WTC11 (cell line): ENCODE results near the gene OR10C1. TPM values are rescaled to one million over a fixed set of nuclear protein-coding genes. Genes with fewer than 3 reads are reported as not detected.

ENCODE experiments used
- ATAC-seq: fragments of 200-7000 bp; cut with Tn5 transposase; 2 replicates; pipeline ENCODE4 v1.10.0; 2021; ENCODE audit warnings: mild to moderate bottlenecking, moderate library complexity
- CTCF ChIA-PET: fragments of 300-600 bp; sonication (Branson Sonifier 250); formaldehyde crosslinking; loops from one replicate; lab custom pipeline; 2021; ENCODE audit warnings: antibody characterized with exemption; lab: Charles Lee
- POLR2A ChIA-PET: fragments of 350-600 bp; sonication (Branson Sonifier 250); formaldehyde crosslinking; loops from one replicate; lab custom pipeline; 2021; ENCODE audit warnings: antibody characterized with exemption; lab: Charles Lee
- DNase-seq: peaks from one replicate; pipeline ENCODE4 v3.0.0; 2021; ENCODE audit warnings: low spot score
- H3K27ac Mint-ChIP-seq: 2 replicates; pipeline ENCODE4 v1.8.0; 2021; ENCODE audit warnings: mixed read lengths
- H3K27me3 Mint-ChIP-seq: 2 replicates; pipeline ENCODE4 v1.8.0; 2021; ENCODE audit warnings: low read depth, mild to moderate bottlenecking, moderate library complexity, mixed read lengths
- H3K36me3 Mint-ChIP-seq: 2 replicates; pipeline ENCODE4 v1.8.0; 2021; ENCODE audit warnings: mixed read lengths
- H3K4me1 Mint-ChIP-seq: 2 replicates; pipeline ENCODE4 v1.8.0; 2022; ENCODE audit warnings: mixed read lengths
- H3K4me3 Mint-ChIP-seq: 2 replicates; pipeline ENCODE4 v1.8.0; 2021; ENCODE audit warnings: mild to moderate bottlenecking, moderate library complexity, mixed read lengths
- H3K9me3 Mint-ChIP-seq: 2 replicates; pipeline ENCODE4 v1.8.0; 2021; ENCODE audit warnings: mixed read lengths
- CREM ChIP-seq: sonication (generic); formaldehyde crosslinking; IDR thresholded peaks from 2 replicates; pipeline ENCODE4 v1.8.1; 2022; ENCODE audit warnings: mild to moderate bottlenecking, missing genetic modification reagents, moderate library complexity
- ESRRA ChIP-seq: sonication (generic); formaldehyde crosslinking; IDR thresholded peaks from 2 replicates; pipeline ENCODE4 v1.8.1; 2022; ENCODE audit warnings: mild to moderate bottlenecking, missing genetic modification reagents, borderline replicate concordance
- GRHL2 ChIP-seq: fragments of 250-450 bp; sonication (Bioruptor Pico); IDR thresholded peaks from 2 replicates; pipeline ENCODE4 v1.8.0; 2022; ENCODE audit warnings: mild to moderate bottlenecking, moderate library complexity; ENCODE audit not compliant: insufficient replicate concordance, severe bottlenecking
- HMGA2 ChIP-seq: fragments of 250-450 bp; sonication (Bioruptor Pico); IDR thresholded peaks from 2 replicates; pipeline ENCODE4 v1.4.0; 2021; ENCODE audit warnings: mild to moderate bottlenecking, moderate library complexity
- NFATC4 ChIP-seq: fragments of 250-450 bp; sonication (Bioruptor Pico); IDR thresholded peaks from 2 replicates; pipeline ENCODE4 v1.9.0; 2021; ENCODE audit warnings: mild to moderate bottlenecking
- NFYB ChIP-seq: sonication (generic); formaldehyde crosslinking; conservative IDR thresholded peaks from 2 replicates; pipeline ENCODE4 v1.8.0; 2022; ENCODE audit warnings: low read depth, missing genetic modification reagents
- NR3C1 ChIP-seq: sonication (generic); formaldehyde crosslinking; conservative IDR thresholded peaks from 2 replicates; pipeline ENCODE4 v1.8.1; 2023; ENCODE audit warnings: low read depth, mild to moderate bottlenecking, missing genetic modification reagents
- PRRX2 ChIP-seq: fragments of 250-450 bp; sonication (Bioruptor Pico); IDR thresholded peaks from 2 replicates; pipeline ENCODE4 v1.8.0; 2021; ENCODE audit warnings: mild to moderate bottlenecking
- TEAD4 ChIP-seq: sonication (generic); formaldehyde crosslinking; IDR thresholded peaks from 2 replicates; pipeline ENCODE4 v1.8.0; 2022; ENCODE audit warnings: mild to moderate bottlenecking, missing genetic modification reagents
- ZBTB21 ChIP-seq: sonication (generic); formaldehyde crosslinking; IDR thresholded peaks from 2 replicates; pipeline ENCODE4 v1.8.1; 2023; ENCODE audit warnings: mild to moderate bottlenecking, missing genetic modification reagents, borderline replicate concordance
- total RNA-seq: library from RNA; stranded (reverse); gene quantifications from 3 replicates; pipeline ENCODE4 v1.2.3, GENCODE V29; 2021
- TF ChIP-seq, protein P1 (sequence below): fragments of 250-450 bp; sonication (Bioruptor Pico); conservative IDR thresholded peaks from 2 replicates; pipeline ENCODE4 v1.9.0; 2021; ENCODE audit warnings: mild to moderate bottlenecking
- TF ChIP-seq, protein P2 (sequence below): sonication (generic); formaldehyde crosslinking; IDR thresholded peaks from 2 replicates; pipeline ENCODE4 v1.8.1; 2022; ENCODE audit warnings: low read depth, missing genetic modification reagents, borderline replicate concordance
- TF ChIP-seq, protein P3 (sequence below): sonication (generic); formaldehyde crosslinking; IDR thresholded peaks from 2 replicates; pipeline ENCODE4 v1.8.0; 2022; ENCODE audit warnings: mild to moderate bottlenecking, missing genetic modification reagents
- TF ChIP-seq, protein P4 (sequence below): fragments of 250-450 bp; sonication (Bioruptor Pico); IDR thresholded peaks from 2 replicates; pipeline ENCODE4 v1.9.0; 2021; ENCODE audit warnings: moderate library complexity, mild to moderate bottlenecking, inconsistent platforms, borderline replicate concordance
- TF ChIP-seq, protein P5 (sequence below): sonication (generic); formaldehyde crosslinking; IDR thresholded peaks from 2 replicates; pipeline ENCODE4 v1.8.1; 2022; ENCODE audit warnings: missing genetic modification reagents, borderline replicate concordance
- TF ChIP-seq, protein P6 (sequence below): sonication (generic); formaldehyde crosslinking; IDR thresholded peaks from 2 replicates; pipeline ENCODE4 v1.8.0; 2022; ENCODE audit warnings: mild to moderate bottlenecking, missing genetic modification reagents
- TF ChIP-seq, protein P7 (sequence below): sonication (generic); formaldehyde crosslinking; conservative IDR thresholded peaks from 2 replicates; pipeline ENCODE4 v1.8.1; 2022; ENCODE audit warnings: mild to moderate bottlenecking, missing genetic modification reagents
- TF ChIP-seq, protein P8 (sequence below): sonication (generic); formaldehyde crosslinking; IDR thresholded peaks from 2 replicates; pipeline ENCODE4 v1.8.0; 2023; ENCODE audit warnings: missing genetic modification reagents
- TF ChIP-seq, protein P9 (sequence below): fragments of 250-450 bp; sonication (Bioruptor Pico); IDR thresholded peaks from 2 replicates; pipeline ENCODE4 v1.9.0; 2021; ENCODE audit warnings: mild to moderate bottlenecking

Gene OR10C1
- total RNA-seq, 1 experiment from 2014 or later = not detected

DNA sequence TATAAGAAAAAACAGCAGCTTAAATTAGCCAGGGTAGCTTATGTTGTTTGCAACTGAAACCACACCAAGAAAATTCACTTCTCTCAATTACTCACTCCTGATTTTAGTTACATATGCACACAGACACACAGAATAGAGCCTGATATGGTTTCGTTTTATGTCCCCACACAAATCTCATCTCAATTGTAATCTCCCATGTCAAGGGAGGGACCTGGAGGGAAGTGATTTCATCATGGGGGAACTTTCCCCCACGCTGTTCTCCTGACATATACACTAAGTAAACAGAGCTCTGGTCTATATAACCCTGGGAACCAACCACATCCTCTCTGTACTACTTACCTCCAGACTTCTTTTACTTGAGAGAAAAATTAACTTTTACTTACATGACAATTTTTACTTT, 14.5 kb upstream of the OR10C1 start (continued):
- TF ChIP-seq, protein P1, sequence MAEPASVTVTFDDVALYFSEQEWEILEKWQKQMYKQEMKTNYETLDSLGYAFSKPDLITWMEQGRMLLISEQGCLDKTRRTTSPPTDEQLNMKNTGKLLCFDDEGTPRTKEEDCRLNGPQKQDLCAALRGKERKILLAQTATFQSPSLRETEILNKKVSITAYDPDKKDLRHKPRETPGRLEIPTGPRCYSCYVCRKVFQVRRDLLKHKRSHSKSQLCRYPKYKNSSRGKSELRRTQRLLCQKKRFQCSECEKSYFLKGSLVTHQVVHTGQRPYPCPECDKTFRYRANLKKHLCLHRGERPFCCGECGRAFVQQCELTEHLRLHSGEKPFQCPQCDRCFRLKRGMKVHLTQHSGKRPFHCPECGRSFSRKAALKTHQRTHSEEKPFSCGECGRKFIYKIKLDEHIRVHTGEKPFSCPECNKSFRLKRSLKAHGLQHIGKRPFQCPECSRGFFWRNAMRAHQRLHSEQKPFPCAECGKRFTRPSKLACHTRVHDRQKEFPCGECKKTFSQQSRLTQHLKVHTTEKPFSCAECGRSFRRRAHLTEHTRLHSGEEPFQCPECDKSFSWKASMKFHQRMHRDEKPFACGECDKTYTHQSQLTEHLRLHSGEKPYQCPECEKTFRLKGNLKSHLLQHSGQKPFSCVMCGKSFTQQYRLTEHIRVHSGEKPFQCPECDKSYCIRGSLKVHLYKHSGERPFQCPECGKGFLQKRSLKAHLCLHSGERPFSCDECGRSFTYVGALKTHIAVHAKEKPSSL (CRISPR knock-in tag) = no peak
- TF ChIP-seq NR3C1 (no peak), TEAD4 (CRISPR knock-in tag) (no peak), ESRRA (CRISPR knock-in tag) (no peak), HMGA2 (no peak)
- TF ChIP-seq, protein P2, sequence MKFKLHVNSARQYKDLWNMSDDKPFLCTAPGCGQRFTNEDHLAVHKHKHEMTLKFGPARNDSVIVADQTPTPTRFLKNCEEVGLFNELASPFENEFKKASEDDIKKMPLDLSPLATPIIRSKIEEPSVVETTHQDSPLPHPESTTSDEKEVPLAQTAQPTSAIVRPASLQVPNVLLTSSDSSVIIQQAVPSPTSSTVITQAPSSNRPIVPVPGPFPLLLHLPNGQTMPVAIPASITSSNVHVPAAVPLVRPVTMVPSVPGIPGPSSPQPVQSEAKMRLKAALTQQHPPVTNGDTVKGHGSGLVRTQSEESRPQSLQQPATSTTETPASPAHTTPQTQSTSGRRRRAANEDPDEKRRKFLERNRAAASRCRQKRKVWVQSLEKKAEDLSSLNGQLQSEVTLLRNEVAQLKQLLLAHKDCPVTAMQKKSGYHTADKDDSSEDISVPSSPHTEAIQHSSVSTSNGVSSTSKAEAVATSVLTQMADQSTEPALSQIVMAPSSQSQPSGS (CRISPR knock-in tag) = no peak
- TF ChIP-seq, protein P3, sequence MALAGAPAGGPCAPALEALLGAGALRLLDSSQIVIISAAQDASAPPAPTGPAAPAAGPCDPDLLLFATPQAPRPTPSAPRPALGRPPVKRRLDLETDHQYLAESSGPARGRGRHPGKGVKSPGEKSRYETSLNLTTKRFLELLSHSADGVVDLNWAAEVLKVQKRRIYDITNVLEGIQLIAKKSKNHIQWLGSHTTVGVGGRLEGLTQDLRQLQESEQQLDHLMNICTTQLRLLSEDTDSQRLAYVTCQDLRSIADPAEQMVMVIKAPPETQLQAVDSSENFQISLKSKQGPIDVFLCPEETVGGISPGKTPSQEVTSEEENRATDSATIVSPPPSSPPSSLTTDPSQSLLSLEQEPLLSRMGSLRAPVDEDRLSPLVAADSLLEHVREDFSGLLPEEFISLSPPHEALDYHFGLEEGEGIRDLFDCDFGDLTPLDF (CRISPR knock-in tag) = no peak
- TF ChIP-seq, protein P4, sequence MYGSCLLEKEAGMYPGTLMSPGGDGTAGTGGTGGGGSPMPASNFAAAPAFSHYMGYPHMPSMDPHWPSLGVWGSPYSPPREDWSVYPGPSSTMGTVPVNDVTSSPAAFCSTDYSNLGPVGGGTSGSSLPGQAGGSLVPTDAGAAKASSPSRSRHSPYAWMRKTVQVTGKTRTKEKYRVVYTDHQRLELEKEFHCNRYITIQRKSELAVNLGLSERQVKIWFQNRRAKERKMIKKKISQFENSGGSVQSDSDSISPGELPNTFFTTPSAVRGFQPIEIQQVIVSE = no peak
- TF ChIP-seq, protein P5, sequence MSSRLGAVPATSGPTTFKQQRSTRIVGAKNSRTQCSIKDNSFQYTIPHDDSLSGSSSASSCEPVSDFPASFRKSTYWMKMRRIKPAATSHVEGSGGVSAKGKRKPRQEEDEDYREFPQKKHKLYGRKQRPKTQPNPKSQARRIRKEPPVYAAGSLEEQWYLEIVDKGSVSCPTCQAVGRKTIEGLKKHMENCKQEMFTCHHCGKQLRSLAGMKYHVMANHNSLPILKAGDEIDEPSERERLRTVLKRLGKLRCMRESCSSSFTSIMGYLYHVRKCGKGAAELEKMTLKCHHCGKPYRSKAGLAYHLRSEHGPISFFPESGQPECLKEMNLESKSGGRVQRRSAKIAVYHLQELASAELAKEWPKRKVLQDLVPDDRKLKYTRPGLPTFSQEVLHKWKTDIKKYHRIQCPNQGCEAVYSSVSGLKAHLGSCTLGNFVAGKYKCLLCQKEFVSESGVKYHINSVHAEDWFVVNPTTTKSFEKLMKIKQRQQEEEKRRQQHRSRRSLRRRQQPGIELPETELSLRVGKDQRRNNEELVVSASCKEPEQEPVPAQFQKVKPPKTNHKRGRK (CRISPR knock-in tag) = no peak
- TF ChIP-seq, protein P6, sequence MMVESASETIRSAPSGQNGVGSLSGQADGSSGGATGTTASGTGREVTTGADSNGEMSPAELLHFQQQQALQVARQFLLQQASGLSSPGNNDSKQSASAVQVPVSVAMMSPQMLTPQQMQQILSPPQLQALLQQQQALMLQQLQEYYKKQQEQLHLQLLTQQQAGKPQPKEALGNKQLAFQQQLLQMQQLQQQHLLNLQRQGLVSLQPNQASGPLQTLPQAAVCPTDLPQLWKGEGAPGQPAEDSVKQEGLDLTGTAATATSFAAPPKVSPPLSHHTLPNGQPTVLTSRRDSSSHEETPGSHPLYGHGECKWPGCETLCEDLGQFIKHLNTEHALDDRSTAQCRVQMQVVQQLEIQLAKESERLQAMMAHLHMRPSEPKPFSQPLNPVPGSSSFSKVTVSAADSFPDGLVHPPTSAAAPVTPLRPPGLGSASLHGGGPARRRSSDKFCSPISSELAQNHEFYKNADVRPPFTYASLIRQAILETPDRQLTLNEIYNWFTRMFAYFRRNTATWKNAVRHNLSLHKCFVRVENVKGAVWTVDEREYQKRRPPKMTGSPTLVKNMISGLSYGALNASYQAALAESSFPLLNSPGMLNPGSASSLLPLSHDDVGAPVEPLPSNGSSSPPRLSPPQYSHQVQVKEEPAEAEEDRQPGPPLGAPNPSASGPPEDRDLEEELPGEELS (CRISPR knock-in tag) = no peak

DNA sequence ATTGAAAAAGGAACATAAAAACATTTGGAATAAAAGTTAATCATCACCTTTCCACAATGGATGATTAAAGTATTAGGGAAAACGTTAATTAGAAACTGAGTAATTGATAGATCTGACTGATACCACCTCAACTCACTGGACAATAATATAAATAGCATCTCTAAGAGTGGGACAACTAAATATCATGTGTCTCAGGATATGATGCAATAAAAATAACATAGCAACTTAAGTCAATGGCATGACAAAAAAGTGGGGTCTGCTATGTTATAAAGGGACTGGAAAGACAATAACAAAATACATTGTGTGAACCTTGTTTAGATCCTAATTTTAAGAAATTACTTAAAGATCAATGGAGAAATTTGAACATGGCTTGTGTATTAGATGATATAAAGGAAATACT, 14.0 kb upstream of the OR10C1 start:
- Mint-ChIP-seq H3K4me3 (no peak overlapping the region), H3K9me3 (peaks cover 13% of the 10 kb centered on the region), H3K36me3 (no peaks in the 10 kb centered on the region), H3K27me3 (no peaks in the 10 kb centered on the region), H3K4me1 (peaks cover 13% of the 10 kb centered on the region), H3K27ac (no peak overlapping the region)
- ChIA-PET CTCF (interaction anchor here (1.2 kb wide), 1 partner anchor 164 kb away, joined by 3 read pairs; no protein-coding TSS in a partner anchor), POLR2A (no interaction called here)
- ATAC-seq (no peak), DNase-seq (no peak)
- no peak for TF ChIP-seq CREM (CRISPR knock-in tag)
- no peak for TF ChIP-seq NFYB (CRISPR knock-in tag)
- no peak for TF ChIP-seq ZBTB21 (CRISPR knock-in tag)
- TF ChIP-seq, protein P7, sequence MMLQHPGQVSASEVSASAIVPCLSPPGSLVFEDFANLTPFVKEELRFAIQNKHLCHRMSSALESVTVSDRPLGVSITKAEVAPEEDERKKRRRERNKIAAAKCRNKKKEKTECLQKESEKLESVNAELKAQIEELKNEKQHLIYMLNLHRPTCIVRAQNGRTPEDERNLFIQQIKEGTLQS (CRISPR knock-in tag) = no peak
- no peak for TF ChIP-seq GRHL2 (CRISPR knock-in tag)
- no peak for TF ChIP-seq NFATC4 (CRISPR knock-in tag)
- no peak for TF ChIP-seq PRRX2 (CRISPR knock-in tag)
- TF ChIP-seq, protein P8, sequence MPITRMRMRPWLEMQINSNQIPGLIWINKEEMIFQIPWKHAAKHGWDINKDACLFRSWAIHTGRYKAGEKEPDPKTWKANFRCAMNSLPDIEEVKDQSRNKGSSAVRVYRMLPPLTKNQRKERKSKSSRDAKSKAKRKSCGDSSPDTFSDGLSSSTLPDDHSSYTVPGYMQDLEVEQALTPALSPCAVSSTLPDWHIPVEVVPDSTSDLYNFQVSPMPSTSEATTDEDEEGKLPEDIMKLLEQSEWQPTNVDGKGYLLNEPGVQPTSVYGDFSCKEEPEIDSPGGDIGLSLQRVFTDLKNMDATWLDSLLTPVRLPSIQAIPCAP (CRISPR knock-in tag) = no peak
- TF ChIP-seq, protein P2 (CRISPR knock-in tag) = no peak
- TF ChIP-seq, protein P9, sequence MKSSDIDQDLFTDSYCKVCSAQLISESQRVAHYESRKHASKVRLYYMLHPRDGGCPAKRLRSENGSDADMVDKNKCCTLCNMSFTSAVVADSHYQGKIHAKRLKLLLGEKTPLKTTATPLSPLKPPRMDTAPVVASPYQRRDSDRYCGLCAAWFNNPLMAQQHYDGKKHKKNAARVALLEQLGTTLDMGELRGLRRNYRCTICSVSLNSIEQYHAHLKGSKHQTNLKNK (CRISPR knock-in tag) = no peak
